Stomach (tissue), 9 donors: ENCODE data around the gene KLF15. TPM values are rescaled to one million over a fixed set of nuclear protein-coding genes. Genes with fewer than 3 reads are reported as not detected.

Experiments used
- DNase-seq, 2 donors: peaks; one replicate each; pipeline versions ENCODE4 v3.0.0 to v3.0.0-alpha.2; 2013 to 2019
- H3K27ac ChIP-seq, 5 donors: fragments of 200-600 bp in 4 of 5; sonication (generic) in 4 of 5; one replicate each; pipeline ENCODE4 v1.5.1; 2013 to 2019; ENCODE audit warnings: mild to moderate bottlenecking in 1 of 5, moderate library complexity in 1 of 5
- H3K27me3 ChIP-seq, 3 donors: fragments of 200-600 bp; sonication (generic); one replicate each; pipeline ENCODE4 v1.5.1; 2017 to 2019; ENCODE audit warnings: mixed run types in 1 of 3
- H3K36me3 ChIP-seq, 4 donors: fragments of 200-600 bp; sonication (generic); 1 replicate in 3 of 4; 2 replicates in 1 of 4; pipeline ENCODE4 v1.5.1; 2016 to 2019
- H3K4me1 ChIP-seq, 4 donors: fragments of 200-600 bp; sonication (generic); one replicate each; pipeline ENCODE4 v1.5.1; 2016 to 2019
- H3K4me3 ChIP-seq, 4 donors: fragments of 200-600 bp; sonication (generic) in 3 of 4; one replicate each; pipeline ENCODE4 v1.5.1; 2016 to 2019; ENCODE audit warnings: mild to moderate bottlenecking in 1 of 4
- H3K9me3 ChIP-seq, 4 donors: fragments of 200-600 bp; sonication (generic); one replicate each; pipeline ENCODE4 v1.5.1; 2016 to 2019
- CTCF ChIP-seq, 7 experiments: fragments of 450-650 bp in 4 of 7; fragments of 200-600 bp in 3 of 7; sonication (generic) in 3 of 7; IDR thresholded peaks; one replicate each; pipeline ENCODE4 v1.5.1; 2016 to 2019; ENCODE audit warnings: antibody characterized with exemption in 7 of 7, control low read depth in 2 of 7, mild to moderate bottlenecking in 1 of 7
- EP300 ChIP-seq: sonication (generic); formaldehyde crosslinking; IDR thresholded peaks from one replicate; pipeline ENCODE4 v1.6.1; 2017; ENCODE audit warnings: antibody characterized with exemption
- POLR2A ChIP-seq, 4 donors: fragments of 450-650 bp; IDR thresholded peaks; one replicate each; pipeline ENCODE4 v1.6.1; 2016; ENCODE audit warnings: antibody characterized with exemption in 4 of 4, control low read depth in 2 of 4, mild to moderate bottlenecking in 1 of 4, moderate library complexity in 1 of 4
- POLR2AphosphoS5 ChIP-seq, 3 donors: sonication (generic); formaldehyde crosslinking; IDR thresholded peaks; one replicate each; pipeline ENCODE4 v1.6.1; 2016; ENCODE audit warnings: antibody characterized with exemption in 3 of 3
- WGBS, 5 donors: extraction: QIAGEN DNeasy Blood & Tissue Kit in 3 of 5; methylation state at CpG; one replicate each; pipeline versions ENCODE4 v1.1.5 to v1.1.7; 2013 to 2018; 5-methylcytosine and 5-hydroxymethylcytosine counted together
- intact Hi-C: fragments of 100-400 bp; cut with DNase I; formaldehyde crosslinking; loops from one replicate; pipeline ENCODE4 v1.15.1; 2023; ENCODE audit warnings: low total_unique reads
- polyA plus RNA-seq, 3 donors: library from polyadenylated mRNA; stranded (reverse); fragments of 200-250 nt; gene quantifications; one replicate each; pipeline ENCODE4 v1.2.3, GENCODE V29; 2013
- total RNA-seq, 5 donors: library from RNA; depleted of rRNA; stranded (reverse); fragments of >200 nt; gene quantifications; one replicate each; pipeline versions ENCODE4 v1.1.0 to v1.2.3, GENCODE V29; 2014 to 2016
- donor health status: healthy with polysubstance abuse.
- donor health status: Bipolar disorder and iron deficiency.
- donor health status: healthy.

KLF15 gene
- total and polyA plus RNA-seq, 8 donors: 4.6 to 82.9 (median 19.1) TPM

GRCh38 chr3:126310816-126311215 lies 46.4 kb downstream of the KLF15 start:
- no peak overlapping the region for H3K4me3 ChIP-seq
- no peaks in the 10 kb centered on the region for H3K36me3 ChIP-seq
- 81 to 85% (median 84%) methylated on average over 5 of the region's 5 CpGs for WGBS, 5 donors
- H3K9me3 ChIP-seq: peaks cover 0 to 7% (median 0%) of the 10 kb centered on the region in 4 donors
- peaks cover 0 to under 1% (median 0%) of the 10 kb centered on the region in 4 donors for H3K4me1 ChIP-seq
- H3K27ac ChIP-seq: no peak overlapping the region
- H3K27me3 ChIP-seq: no peaks in the 10 kb centered on the region
- intact Hi-C loops: no loop called here
- TF ChIP-seq POLR2AphosphoS5 (IDR thresholded peaks at IDR 0.05) (no peak), EP300 (no peak), POLR2A (IDR thresholded peaks at IDR 0.05) (no peak), CTCF (IDR thresholded peaks at IDR 0.05) (no peak)
- DNase-seq: no peak

- no peak for DNase-seq
- Histone ChIP-seq H3K27me3 (no peaks in the 10 kb centered on the region), H3K9me3 (peaks cover 0 to 7% (median 0%) of the 10 kb centered on the region in 4 donors), H3K36me3 (no peaks in the 10 kb centered on the region), H3K4me1 (no peaks in the 10 kb centered on the region), H3K4me3 (no peak overlapping the region), H3K27ac (no peak overlapping the region)
- no peak for TF ChIP-seq POLR2A (IDR thresholded peaks at IDR 0.05)
- TF ChIP-seq POLR2AphosphoS5 (IDR thresholded peaks at IDR 0.05): no peak
- no peak for TF ChIP-seq EP300
- TF ChIP-seq CTCF (IDR thresholded peaks at IDR 0.05): no peak
- intact Hi-C loops: no loop called here
- WGBS, 5 donors: 84 to 89% (median 88%) methylated on average over 12 of the region's 12 CpGs
These were observed 47.1 kb downstream of the KLF15 start for GRCh38 chr3:126309861-126310655.

GRCh38 chr3:126309165-126309564 lies 48.0 kb downstream of the KLF15 start:
- no peak overlapping the region for H3K27ac ChIP-seq
- TF ChIP-seq POLR2A (IDR thresholded peaks at IDR 0.05) (no peak), POLR2AphosphoS5 (IDR thresholded peaks at IDR 0.05) (no peak), CTCF (IDR thresholded peaks at IDR 0.05) (no peak), EP300 (no peak)
- H3K4me1 ChIP-seq: no peaks in the 10 kb centered on the region
- H3K27me3 ChIP-seq: no peaks in the 10 kb centered on the region
- 77 to 82% (median 79%) methylated on average over 11 of the region's 11 CpGs for WGBS, 5 donors
- peaks cover 0 to 7% (median 2%) of the 10 kb centered on the region in 4 donors for H3K9me3 ChIP-seq
- no peaks in the 10 kb centered on the region for H3K36me3 ChIP-seq
- DNase-seq: no peak
- no peak overlapping the region for H3K4me3 ChIP-seq
- intact Hi-C loops: no loop called here

- H3K27ac ChIP-seq: no peak overlapping the region
- no peaks in the 10 kb centered on the region for H3K27me3 ChIP-seq
- intact Hi-C loops: no loop called here
- WGBS, 5 donors: 88 to 95% (median 93%) methylated on average over 24 of the region's 24 CpGs
- no peaks in the 10 kb centered on the region for H3K36me3 ChIP-seq
- no peak for TF ChIP-seq CTCF (IDR thresholded peaks at IDR 0.05)
- TF ChIP-seq EP300: no peak
- TF ChIP-seq POLR2A (IDR thresholded peaks at IDR 0.05): no peak
- TF ChIP-seq POLR2AphosphoS5 (IDR thresholded peaks at IDR 0.05): no peak
- no peaks in the 10 kb centered on the region for H3K4me1 ChIP-seq
- DNase-seq: no peak
- no peak overlapping the region for H3K4me3 ChIP-seq
- H3K9me3 ChIP-seq: peaks cover 0 to 10% (median 4%) of the 10 kb centered on the region in 4 donors
These were observed 48.6 kb downstream of the KLF15 start for GRCh38 chr3:126308394-126309125.
